HepG2 (cell line): ENCODE measurements around the gene SLC22A23. TPM values are rescaled to one million over a fixed set of nuclear protein-coding genes. Genes with fewer than 3 reads are reported as not detected.

ENCODE experiments used
- ATAC-seq: fragments of 200-7000 bp; cut with Tn5 transposase; 3 replicates; pipeline ENCODE4 v1.9.1; 2020; ENCODE audit warnings: mild to moderate bottlenecking, moderate library complexity
- BruUV-seq: library from RNA; stranded (reverse); fragments of 400-500 nt; replicated peaks from 2 replicates; lab custom pipeline; 2021; lab: Mats Ljungman, UMichigan
- CTCF ChIA-PET: fragments of 300-600 bp; formaldehyde crosslinking; extraction: SDS; loops from one replicate; lab custom pipeline; 2021; ENCODE audit warnings: low total read pairs, inconsistent platforms, low intra/inter-chr PET ratio; lab: Yijun Ruan, JAX
- POLR2A ChIA-PET: fragments of 350-600 bp; sonication (Branson Sonifier 250); formaldehyde crosslinking; loops from one replicate; lab custom pipeline; 2020; ENCODE audit warnings: antibody characterized with exemption, inconsistent platforms; lab: Yijun Ruan, JAX
- DNase-seq: peaks from one replicate; pipeline ENCODE4 v3.0.0-alpha.2; 2015; ENCODE audit warnings: low spot score
- FAIRE-seq: peaks from 3 replicates; lab custom pipeline; 2011; peaks lifted over from hg19 to GRCh38; lab: Jason Lieb, UNC
- H2AFZ ChIP-seq: one replicate; pipeline ENCODE4 v1.6.1; 2011; ENCODE audit warnings: low read length, inconsistent platforms
- H3K27ac ChIP-seq: fragments of 300-600 bp; 3 replicates; pipeline ENCODE4 v1.8.0; 2011; ENCODE audit warnings: mixed run types, mild to moderate bottlenecking, mixed read lengths, low read length, inconsistent platforms; ENCODE audit not compliant: insufficient read depth; ENCODE audit errors: extremely low read length
- H3K27me3 ChIP-seq, 2 experiments: fragments of 200-600 bp in 1 of 2; 2 replicates in 1 of 2; 3 replicates in 1 of 2; pipeline versions ENCODE4 v1.6.0 to v1.8.0; 2011; ENCODE audit warnings: low read length in 2 of 2, mild to moderate bottlenecking in 2 of 2, moderate library complexity in 2 of 2, inconsistent platforms in 1 of 2; ENCODE audit not compliant: insufficient read depth in 2 of 2, control insufficient read depth in 1 of 2
- H3K36me3 ChIP-seq, 2 experiments: fragments of 200-600 bp in 1 of 2; replicated peaks in 1 of 2; 2 replicates in 1 of 2; 3 replicates in 1 of 2; pipeline versions ENCODE4 v1.5.1 to v1.8.0; 2011; ENCODE audit warnings: low read length in 2 of 2, inconsistent platforms in 1 of 2; ENCODE audit not compliant: insufficient read depth in 2 of 2, control insufficient read depth in 1 of 2
- H3K4me1 ChIP-seq: 2 replicates; pipeline ENCODE4 v1.5.1; 2012; ENCODE audit warnings: low read length, inconsistent platforms; ENCODE audit not compliant: insufficient read depth
- H3K4me2 ChIP-seq: 2 replicates; pipeline ENCODE4 v1.6.0; 2011; ENCODE audit warnings: low read depth, low read length, inconsistent platforms
- H3K4me3 ChIP-seq, 3 experiments: fragments of 200-600 bp in 1 of 3; sonication (generic), shearing (Covaris generic) in 1 of 3; replicated peaks in 1 of 3; 2 replicates each; pipeline ENCODE4 v1.5.1; 2011 to 2016; ENCODE audit warnings: low read length in 3 of 3, inconsistent platforms in 2 of 3, low read depth in 2 of 3, mild to moderate bottlenecking in 2 of 3, control low read depth in 1 of 3, mixed read lengths in 1 of 3; ENCODE audit not compliant: insufficient read depth in 1 of 3
- H3K79me2 ChIP-seq: one replicate; pipeline ENCODE4 v1.6.1; 2011; ENCODE audit warnings: low read length, inconsistent platforms; ENCODE audit not compliant: insufficient read depth
- H3K9ac ChIP-seq: 2 replicates; pipeline ENCODE4 v1.6.0; 2011; ENCODE audit warnings: mild to moderate bottlenecking, low read depth, low read length, inconsistent platforms; ENCODE audit not compliant: insufficient read depth
- H3K9me3 ChIP-seq: 2 replicates; pipeline ENCODE4 v1.5.1; 2012; ENCODE audit warnings: mild to moderate bottlenecking, low read length
- H4K20me1 ChIP-seq: 2 replicates; pipeline ENCODE4 v1.6.0; 2011; ENCODE audit warnings: inconsistent platforms, mild to moderate bottlenecking, low read length, moderate library complexity; ENCODE audit not compliant: insufficient read depth
- ARNT2 ChIP-seq: sonication (generic); formaldehyde crosslinking; IDR thresholded peaks from 2 replicates; pipeline ENCODE4 v1.8.0; 2022; ENCODE audit warnings: mild to moderate bottlenecking, low read depth, missing genetic modification reagents, moderate library complexity
- HMGA1 ChIP-seq: sonication (generic); formaldehyde crosslinking; conservative IDR thresholded peaks from 2 replicates; pipeline ENCODE4 v1.4.0; 2020; ENCODE audit warnings: missing genetic modification reagents
- KDM5A ChIP-seq: fragments of 200-600 bp; sonication (generic); IDR thresholded peaks from 2 replicates; pipeline ENCODE4 v1.7.0; 2018; ENCODE audit warnings: antibody characterized with exemption, mild to moderate bottlenecking, low read length, borderline replicate concordance
- REPIN1 ChIP-seq: sonication (generic); formaldehyde crosslinking; IDR thresholded peaks from 2 replicates; pipeline ENCODE4 v1.8.0; 2022; ENCODE audit warnings: missing genetic modification reagents, low read depth, mild to moderate bottlenecking, borderline replicate concordance
- SNRNP70 ChIP-seq: fragments of 200-400 bp; formaldehyde crosslinking; IDR thresholded peaks from 2 replicates; pipeline ENCODE4 v1.6.1; 2017; ENCODE audit warnings: mild to moderate bottlenecking, low read depth, low read length, moderate library complexity
- ZMYM2 ChIP-seq: sonication (generic); formaldehyde crosslinking; IDR thresholded peaks from 2 replicates; pipeline ENCODE4 v1.8.0; 2022; ENCODE audit warnings: mild to moderate bottlenecking, missing genetic modification reagents
- ZNF180 ChIP-seq: sonication (generic); formaldehyde crosslinking; IDR thresholded peaks from 2 replicates; pipeline ENCODE4 v1.4.0; 2020; ENCODE audit warnings: low read depth, missing genetic modification reagents, borderline replicate concordance
- WGBS: methylation state at CpG from one replicate; pipeline ENCODE4 v1.1.6; 2017; ENCODE audit warnings: low lambda C conversion rate; 5-methylcytosine and 5-hydroxymethylcytosine counted together
- in situ Hi-C: cut with HindIII; loops from 2 replicates; pipeline ENCODE4 v1.10.0; 2017; ENCODE audit warnings: low pct_unique_long_range_greater_than_20kb; ENCODE audit not compliant: extremely low pct_ligation_motif_present
- intact Hi-C: fragments of 100-400 bp; cut with micrococcal nuclease; formaldehyde crosslinking; loops from one replicate; pipeline ENCODE4 v1.10.0; 2022; ENCODE audit not compliant: unreplicated experiment
- polyA plus RNA-seq, 8 experiments: library from polyadenylated mRNA; depleted of rRNA in 3 of 8; stranded (reverse) in 7 of 8; unstranded in 1 of 8; fragments of >200 nt; fragmentation: Illumina TruSeq in 4 of 8; extraction: Trizol in 4 of 8; gene quantifications; 2 replicates each; pipeline versions ENCODE4 v1.2.1 to v1.2.3, GENCODE V29; 2011 to 2016; ENCODE audit warnings: low read depth in 4 of 8, missing spikeins in 1 of 8, mixed read lengths in 1 of 8; ENCODE audit not compliant: insufficient read depth in 1 of 8
- total RNA-seq, 5 experiments: library from RNA; depleted of rRNA; stranded (reverse); fragments of >200 nt; fragmentation: Illumina TruSeq; extraction: Trizol; gene quantifications; 2 replicates each; pipeline ENCODE4 v1.2.3, GENCODE V29; 2016; ENCODE audit warnings: low read depth in 1 of 5
- TF ChIP-seq, protein P1 (sequence below): sonication (generic); formaldehyde crosslinking; IDR thresholded peaks from 2 replicates; pipeline ENCODE4 v1.8.0; 2022; ENCODE audit warnings: mild to moderate bottlenecking, missing genetic modification reagents
- TF ChIP-seq, protein P2 (sequence below): sonication (generic); formaldehyde crosslinking; conservative IDR thresholded peaks from 2 replicates; pipeline ENCODE4 v1.8.0; 2022; ENCODE audit warnings: mild to moderate bottlenecking, moderate library complexity, missing genetic modification reagents

Gene SLC22A23
- total and polyA plus RNA-seq, 2 of the 13 experiments (the other 11 are each of a cell fraction or from before 2014, with no cell fraction given), result 11.8 to 17.5 TPM

DNA sequence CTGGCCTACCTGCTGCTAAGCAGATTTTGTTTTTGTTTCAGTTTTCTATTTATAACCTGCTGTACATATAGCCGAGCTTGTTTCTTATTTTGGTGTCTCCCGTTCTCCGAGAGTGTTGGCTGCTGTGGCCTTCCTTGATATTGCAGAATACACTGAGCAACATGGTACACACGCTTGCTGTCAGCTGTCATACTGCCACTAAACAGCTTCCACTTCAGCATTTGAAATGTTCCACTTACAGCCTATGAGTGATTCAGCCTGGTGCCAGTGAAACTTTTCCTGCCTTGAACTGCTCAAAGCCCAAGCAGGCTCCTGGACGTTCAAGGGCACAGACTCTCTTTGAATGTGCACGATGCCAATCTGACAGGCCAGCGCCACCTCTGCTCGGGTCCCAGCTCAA, 111.0 kb downstream of the SLC22A23 start (continued):
- TF ChIP-seq, protein P1, sequence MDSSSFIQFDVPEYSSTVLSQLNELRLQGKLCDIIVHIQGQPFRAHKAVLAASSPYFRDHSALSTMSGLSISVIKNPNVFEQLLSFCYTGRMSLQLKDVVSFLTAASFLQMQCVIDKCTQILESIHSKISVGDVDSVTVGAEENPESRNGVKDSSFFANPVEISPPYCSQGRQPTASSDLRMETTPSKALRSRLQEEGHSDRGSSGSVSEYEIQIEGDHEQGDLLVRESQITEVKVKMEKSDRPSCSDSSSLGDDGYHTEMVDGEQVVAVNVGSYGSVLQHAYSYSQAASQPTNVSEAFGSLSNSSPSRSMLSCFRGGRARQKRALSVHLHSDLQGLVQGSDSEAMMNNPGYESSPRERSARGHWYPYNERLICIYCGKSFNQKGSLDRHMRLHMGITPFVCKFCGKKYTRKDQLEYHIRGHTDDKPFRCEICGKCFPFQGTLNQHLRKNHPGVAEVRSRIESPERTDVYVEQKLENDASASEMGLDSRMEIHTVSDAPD (CRISPR knock-in tag), result no peak

DNA sequence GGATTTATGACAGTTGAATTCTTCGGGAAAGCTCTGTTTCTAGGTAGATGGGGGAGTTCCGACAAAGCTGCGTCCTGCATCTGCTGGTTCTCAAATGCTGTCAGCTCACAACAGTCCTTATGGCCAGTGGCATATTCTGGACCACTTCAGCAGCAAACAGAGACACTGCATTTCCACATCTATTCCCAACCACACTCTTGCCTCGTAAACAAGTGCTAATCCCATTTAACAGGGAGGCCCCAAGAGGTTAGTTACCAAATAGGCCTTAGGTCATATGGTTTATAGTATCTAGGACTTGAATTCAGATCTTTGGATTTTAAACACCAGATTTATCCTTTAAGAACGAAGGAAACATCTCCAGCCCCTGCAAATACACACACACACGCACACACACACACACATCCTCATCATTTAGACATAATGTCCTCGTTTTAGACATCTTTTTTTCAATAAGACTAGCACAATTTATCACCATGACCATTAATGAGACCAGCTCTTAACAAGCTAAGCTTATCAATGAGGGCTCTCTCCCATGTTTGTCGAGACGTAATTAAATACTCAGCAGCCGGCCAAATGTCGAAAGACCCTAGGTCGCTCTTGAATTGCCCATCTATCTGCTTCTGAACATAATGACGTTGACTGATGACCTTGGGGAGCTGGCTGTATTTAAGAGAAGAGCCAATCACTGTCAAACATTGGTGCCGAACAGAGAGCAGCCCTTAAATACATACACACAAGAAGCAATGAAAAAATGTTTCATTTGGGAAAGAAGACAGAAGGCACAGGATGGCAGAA, 113.6 kb downstream of the SLC22A23 start:
- no peak overlapping the region for H2AFZ ChIP-seq
- no TSS peak for BruUV-seq
- H3K4me2 ChIP-seq, result no peak overlapping the region
- ChIA-PET CTCF (no interaction called here), POLR2A (no interaction called here)
- H3K9ac ChIP-seq, result no peak overlapping the region
- DNase-seq (no peak), FAIRE-seq (peak; percentile 43), ATAC-seq (no peak)
- no peaks in the 10 kb centered on the region for H4K20me1 ChIP-seq
- H3K27me3 ChIP-seq, result no peaks in the 10 kb centered on the region
- peaks cover 57% of the 10 kb centered on the region for H3K4me1 ChIP-seq
- no peak overlapping the region for H3K27ac ChIP-seq
- intact Hi-C loops (no loop called here), in situ Hi-C loops (no loop called here)
- H3K4me3 ChIP-seq, result no peak overlapping the region
- H3K79me2 ChIP-seq, result peaks cover 16% of the 10 kb centered on the region
- TF ChIP-seq HMGA1 (CRISPR knock-in tag) (no peak), KDM5A (no peak), SNRNP70 (no peak), REPIN1 (CRISPR knock-in tag) (no peak), ZNF180 (CRISPR knock-in tag) (no peak), ZMYM2 (no peak), ARNT2 (CRISPR knock-in tag) (no peak)
- TF ChIP-seq, protein P2, sequence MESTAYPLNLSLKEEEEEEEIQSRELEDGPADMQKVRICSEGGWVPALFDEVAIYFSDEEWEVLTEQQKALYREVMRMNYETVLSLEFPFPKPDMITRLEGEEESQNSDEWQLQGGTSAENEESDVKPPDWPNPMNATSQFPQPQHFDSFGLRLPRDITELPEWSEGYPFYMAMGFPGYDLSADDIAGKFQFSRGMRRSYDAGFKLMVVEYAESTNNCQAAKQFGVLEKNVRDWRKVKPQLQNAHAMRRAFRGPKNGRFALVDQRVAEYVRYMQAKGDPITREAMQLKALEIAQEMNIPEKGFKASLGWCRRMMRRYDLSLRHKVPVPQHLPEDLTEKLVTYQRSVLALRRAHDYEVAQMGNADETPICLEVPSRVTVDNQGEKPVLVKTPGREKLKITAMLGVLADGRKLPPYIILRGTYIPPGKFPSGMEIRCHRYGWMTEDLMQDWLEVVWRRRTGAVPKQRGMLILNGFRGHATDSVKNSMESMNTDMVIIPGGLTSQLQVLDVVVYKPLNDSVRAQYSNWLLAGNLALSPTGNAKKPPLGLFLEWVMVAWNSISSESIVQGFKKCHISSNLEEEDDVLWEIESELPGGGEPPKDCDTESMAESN (CRISPR knock-in tag), result no peak
- peaks cover 3 to 25% of the 10 kb centered on the region in 2 experiments; a peak in 3 of 5 replicates for H3K36me3 ChIP-seq
- H3K9me3 ChIP-seq, result no peaks in the 10 kb centered on the region
- 94% methylated on average over 14 of the region's 14 CpGs for WGBS
